A549 (cell line): ENCODE data around the gene ADAMTSL5. TPM values are rescaled to one million over a fixed set of nuclear protein-coding genes. Genes with fewer than 3 reads are reported as not detected.
A peak's percentile ranks its signal among the peaks of the same experiment; 100 is the strongest.

ENCODE experiments used
- ATAC-seq, 2 experiments: fragments of 200-7000 bp in 1 of 2; fragments of >200 bp in 1 of 2; cut with Nextera tagmentation in 1 of 2; cut with Tn5 transposase in 1 of 2; 3 replicates each; pipeline versions ENCODE4 v1.8.0 to v1.9.1; 2018 to 2020; ENCODE audit warnings: mild to moderate bottlenecking in 1 of 2, moderate library complexity in 1 of 2
- CTCF ChIA-PET: fragments of 300-600 bp; sonication (Branson Sonifier 250); formaldehyde crosslinking; extraction: SDS; loops from one replicate; lab custom pipeline; 2021; ENCODE audit warnings: antibody characterized with exemption, inconsistent platforms; lab: Yijun Ruan, JAX
- POLR2A ChIA-PET: fragments of 350-600 bp; formaldehyde crosslinking; extraction: SDS; loops from one replicate; lab custom pipeline; 2021; ENCODE audit warnings: antibody characterized with exemption, inconsistent platforms; lab: Yijun Ruan, JAX
- DNase-seq, 2 experiments: peaks; one replicate each; pipeline versions ENCODE4 v3.0.0 to v3.0.0-alpha.2; 2011 to 2016; ENCODE audit warnings: low read depth in 1 of 2, low spot score in 1 of 2
- FAIRE-seq: peaks from 2 replicates; lab custom pipeline; 2011; peaks lifted over from hg19 to GRCh38; lab: Jason Lieb, UNC
- H3K27ac ChIP-seq, 2 experiments: fragments of >200 bp; sonication (Bioruptor Twin); formaldehyde crosslinking; 3 replicates each; pipeline ENCODE4 v1.5.1; 2016 to 2017
- H3K4me1 ChIP-seq: fragments of >200 bp; sonication (Bioruptor Twin); formaldehyde crosslinking; 3 replicates; pipeline ENCODE4 v1.6.1; 2016
- H3K4me2 ChIP-seq: fragments of >200 bp; sonication (Bioruptor Twin); formaldehyde crosslinking; 3 replicates; pipeline ENCODE4 v1.6.1; 2016
- H3K4me3 ChIP-seq: fragments of >200 bp; sonication (Bioruptor Twin); formaldehyde crosslinking; 3 replicates; pipeline ENCODE4 v1.5.1; 2016
- H3K9me3 ChIP-seq: fragments of >200 bp; sonication (Bioruptor Twin); formaldehyde crosslinking; 3 replicates; pipeline ENCODE4 v1.6.1; 2016
- CBX8 ChIP-seq: fragments of 200-600 bp; sonication (generic); IDR thresholded peaks from 2 replicates; pipeline ENCODE4 v1.6.1; 2016
- EP300 ChIP-seq, 2 experiments: fragments of >200 bp; sonication (Bioruptor Twin); formaldehyde crosslinking; IDR thresholded peaks; 2 replicates in 1 of 2; 3 replicates in 1 of 2; pipeline ENCODE4 v1.6.1; 2016 to 2017
- ESRRA ChIP-seq: fragments of 150-350 bp; IDR thresholded peaks from 2 replicates; pipeline ENCODE4 v1.6.1; 2014; ENCODE audit warnings: mild to moderate bottlenecking, low read length, borderline replicate concordance
- FOSB ChIP-seq: fragments of 250-450 bp; sonication (Bioruptor Pico); IDR thresholded peaks from 2 replicates; pipeline ENCODE4 v1.5.0; 2020; ENCODE audit warnings: mild to moderate bottlenecking, moderate library complexity
- HOXB5 ChIP-seq: fragments of 250-450 bp; sonication (Bioruptor Pico); IDR thresholded peaks from 2 replicates; pipeline ENCODE4 v1.5.0; 2020; ENCODE audit warnings: mild to moderate bottlenecking, moderate library complexity
- MAX ChIP-seq: IDR thresholded peaks from 2 replicates; pipeline ENCODE4 v1.6.1; 2012
- MAZ ChIP-seq: fragments of 150-350 bp; IDR thresholded peaks from 2 replicates; pipeline ENCODE4 v1.6.1; 2014; ENCODE audit warnings: antibody characterized with exemption, low read depth, low read length, borderline replicate concordance
- MYC ChIP-seq: IDR thresholded peaks from 2 replicates; pipeline ENCODE4 v1.6.1; 2012; ENCODE audit warnings: mild to moderate bottlenecking, inconsistent platforms, low read length, improper control_type of control experiment, borderline replicate concordance
- NFE2L2 ChIP-seq: fragments of 150-350 bp; conservative IDR thresholded peaks from 2 replicates; pipeline ENCODE4 v1.6.1; 2014; ENCODE audit warnings: low read length
- POLR2AphosphoS2 ChIP-seq: conservative IDR thresholded peaks from 2 replicates; pipeline ENCODE4 v1.6.1; 2012; ENCODE audit warnings: low read length, improper control_type of control experiment, inconsistent platforms
- RARB ChIP-seq: fragments of 250-450 bp; sonication (Bioruptor Pico); IDR thresholded peaks from 2 replicates; pipeline ENCODE4 v1.8.0; 2021; ENCODE audit warnings: mild to moderate bottlenecking, moderate library complexity
- RCOR1 ChIP-seq: fragments of 150-350 bp; IDR thresholded peaks from 2 replicates; pipeline ENCODE4 v1.6.1; 2014; ENCODE audit warnings: antibody characterized with exemption, low read length, low read depth
- REST ChIP-seq: fragments of 200-600 bp; sonication (generic); IDR thresholded peaks from 2 replicates; pipeline ENCODE4 v1.6.1; 2016; ENCODE audit warnings: antibody characterized with exemption, mild to moderate bottlenecking, moderate library complexity
- RFX5 ChIP-seq: fragments of 450-650 bp; IDR thresholded peaks from 2 replicates; pipeline ENCODE4 v1.7.1; 2014; ENCODE audit warnings: antibody characterized with exemption, mild to moderate bottlenecking, moderate library complexity
- SREBF2 ChIP-seq: fragments of 450-650 bp; IDR thresholded peaks from 2 replicates; pipeline ENCODE4 v1.6.1; 2014; ENCODE audit warnings: mild to moderate bottlenecking, moderate library complexity
- TFCP2L1 ChIP-seq: fragments of 250-450 bp; sonication (Bioruptor Pico); IDR thresholded peaks from 2 replicates; pipeline ENCODE4 v1.5.0; 2021; ENCODE audit warnings: mild to moderate bottlenecking
- TP53 ChIP-seq: fragments of 250-450 bp; sonication (Bioruptor Pico); IDR thresholded peaks from 2 replicates; pipeline ENCODE4 v1.5.0; 2021; ENCODE audit warnings: mild to moderate bottlenecking, moderate library complexity
- ZC3H11A ChIP-seq: fragments of 450-650 bp; IDR thresholded peaks from 2 replicates; pipeline ENCODE4 v1.6.1; 2014; ENCODE audit warnings: antibody characterized with exemption, mild to moderate bottlenecking
- ZNF302 ChIP-seq: fragments of 250-450 bp; sonication (Bioruptor Pico); IDR thresholded peaks from 2 replicates; pipeline ENCODE4 v1.9.0; 2021; ENCODE audit warnings: inconsistent platforms, mild to moderate bottlenecking, moderate library complexity
- WGBS: methylation state at CpG from one replicate; pipeline ENCODE4 v1.1.6; 2017; ENCODE audit errors: missing lambda C conversion rate; 5-methylcytosine and 5-hydroxymethylcytosine counted together
- polyA plus RNA-seq, 4 experiments: library from polyadenylated mRNA; depleted of rRNA in 3 of 4; stranded (reverse); fragments of >200 nt; fragmentation: RNase III in 1 of 4; extraction: RNeasy Plus Mini Kit Qiagen cat#74134 plus additional on column Dnase treatment in 1 of 4; gene quantifications; 2 replicates in 3 of 4; 3 replicates in 1 of 4; pipeline ENCODE4 v1.2.3, GENCODE V29; 2011 to 2017
- TF ChIP-seq, protein P1 (sequence below): fragments of 450-650 bp; IDR thresholded peaks from 2 replicates; pipeline ENCODE4 v1.6.1; 2014; ENCODE audit warnings: antibody characterized with exemption
- TF ChIP-seq, protein P2 (sequence below): fragments of >200 bp; sonication (Bioruptor Twin); formaldehyde crosslinking; IDR thresholded peaks from 3 replicates; pipeline ENCODE4 v1.5.1; 2016

ADAMTSL5 gene
- polyA plus RNA-seq, 2 of the 4 experiments (the other 2 are of a cell fraction), result 1.4 to 3.0 TPM

GRCh38 chr19:1468274-1468820 lies 44.5 kb downstream of the ADAMTSL5 start:
- Histone ChIP-seq H3K27ac (peak overlapping the region in 1 of 2 experiments; percentile 87; a peak in 2 of 6 replicates), H3K9me3 (no peaks in the 10 kb centered on the region), H3K4me2 (peak overlapping the region; percentile 83), H3K4me3 (no peak overlapping the region), H3K4me1 (peaks cover 7% of the 10 kb centered on the region)
- no peak for TF ChIP-seq RARB
- no peak for TF ChIP-seq TP53
- TF ChIP-seq ESRRA, result no peak
- 84% methylated on average over 35 of the region's 49 CpGs for WGBS
- FAIRE-seq, result no peak
- DNase-seq, result no peak
- CTCF ChIA-PET, result interaction anchor here (1.0 to 1.8 kb wide), 4 partner anchors 11 to 23 kb away, joined by 3 to 11 read pairs (median 5); no protein-coding TSS in a partner anchor
- no peak for ATAC-seq
- POLR2A ChIA-PET, result interaction anchor here (2.0 kb wide), 1 partner anchor 23 kb away, joined by 5 read pairs; no protein-coding TSS in a partner anchor

DNA sequence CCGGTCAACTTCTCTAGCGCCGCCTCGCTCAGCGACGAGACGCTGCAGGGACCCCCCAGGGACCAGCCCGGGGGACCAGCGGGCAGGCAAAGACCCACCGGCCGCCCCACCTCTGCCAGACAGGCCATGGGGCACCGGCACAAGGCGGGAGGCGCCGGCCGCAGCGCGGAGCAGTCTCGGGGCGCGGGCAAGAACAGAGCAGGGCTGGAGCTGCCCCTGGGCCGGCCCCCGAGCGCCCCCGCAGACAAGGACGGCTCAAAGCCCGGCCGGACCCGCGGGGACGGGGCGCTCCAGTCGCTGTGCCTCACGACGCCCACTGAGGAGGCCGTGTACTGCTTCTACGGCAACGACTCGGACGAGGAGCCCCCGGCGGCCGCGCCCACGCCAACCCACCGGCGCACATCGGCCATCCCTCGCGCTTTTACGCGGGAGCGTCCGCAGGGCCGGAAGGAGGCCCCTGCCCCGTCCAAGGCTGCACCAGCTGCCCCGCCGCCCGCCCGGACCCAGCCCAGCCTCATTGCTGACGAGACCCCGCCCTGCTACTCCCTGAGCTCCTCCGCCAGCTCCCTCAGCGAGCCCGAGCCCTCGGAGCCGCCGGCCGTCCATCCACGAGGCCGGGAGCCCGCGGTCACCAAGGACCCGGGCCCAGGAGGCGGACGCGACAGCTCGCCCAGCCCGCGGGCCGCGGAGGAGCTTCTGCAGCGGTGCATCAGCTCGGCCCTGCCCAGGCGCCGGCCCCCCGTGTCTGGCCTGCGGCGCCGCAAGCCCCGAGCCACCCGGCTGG lies 45.1 kb downstream of the ADAMTSL5 start:
- TF ChIP-seq ZC3H11A, result no peak
- TF ChIP-seq TP53, result no peak
- TF ChIP-seq MAX, result no peak
- no peak for TF ChIP-seq ZNF302
- TF ChIP-seq POLR2AphosphoS2, result no peak
- no peak for TF ChIP-seq TFCP2L1 (CRISPR knock-in tag)
- TF ChIP-seq MYC, result no peak
- no peak for TF ChIP-seq HOXB5 (CRISPR knock-in tag)
- H3K4me2 ChIP-seq, result no peak overlapping the region
- POLR2A ChIA-PET, result interaction anchor here (2.0 kb wide), 1 partner anchor 23 kb away, joined by 5 read pairs; no protein-coding TSS in a partner anchor

GRCh38 chr19:1467215-1467489 lies 45.7 kb downstream of the ADAMTSL5 start:
- TF ChIP-seq POLR2AphosphoS2, result no peak
- no peak overlapping the region for H3K4me2 ChIP-seq
- peaks cover 7% of the 10 kb centered on the region for H3K4me1 ChIP-seq
- no peak for ATAC-seq
- H3K27ac ChIP-seq, result no peak overlapping the region
- WGBS, result no CpG with 5 or more reads among the region's 36 CpGs
- DNase-seq, result no peak
- FAIRE-seq, result no peak
- no peak overlapping the region for H3K4me3 ChIP-seq
- POLR2A ChIA-PET, result no interaction called here
- CTCF ChIA-PET, result interaction anchor here (1.0 to 2.1 kb wide), 2 partner anchors 10 to 15 kb away, joined by 3 to 6 read pairs; no protein-coding TSS in a partner anchor
- H3K9me3 ChIP-seq, result no peaks in the 10 kb centered on the region

More for the DNA sequence above, 45.1 kb downstream of the ADAMTSL5 start:
- no peak for ATAC-seq
- Histone ChIP-seq H3K9me3 (no peaks in the 10 kb centered on the region), H3K4me1 (peaks cover 7% of the 10 kb centered on the region), H3K4me3 (no peak overlapping the region), H3K27ac (no peak overlapping the region)
- DNase-seq, result no peak
- CTCF ChIA-PET, result interaction anchor here (1.0 to 1.8 kb wide), 3 partner anchors 11 to 21 kb away, joined by 3 to 11 read pairs (median 4); no protein-coding TSS in a partner anchor
- WGBS, result 96% methylated on average over 30 of the region's 92 CpGs
- no peak for FAIRE-seq

- Histone ChIP-seq H3K4me1 (peaks cover 7% of the 10 kb centered on the region), H3K4me2 (no peak overlapping the region), H3K9me3 (no peaks in the 10 kb centered on the region), H3K27ac (no peak overlapping the region), H3K4me3 (no peak overlapping the region)
- ATAC-seq, result no peak
- WGBS, result 87% methylated on average over 3 of the region's 70 CpGs
- POLR2A ChIA-PET, result interaction anchor here (1.1 kb wide), 1 partner anchor 14 kb away, joined by 3 read pairs; no protein-coding TSS in a partner anchor
- no peak for DNase-seq
- CTCF ChIA-PET, result interaction anchor here (0.9 to 2.1 kb wide), 6 partner anchors 9 to 48 kb away, joined by 3 to 7 read pairs (median 3); no protein-coding TSS in a partner anchor
- FAIRE-seq, result no peak
- TF ChIP-seq, protein P1, sequence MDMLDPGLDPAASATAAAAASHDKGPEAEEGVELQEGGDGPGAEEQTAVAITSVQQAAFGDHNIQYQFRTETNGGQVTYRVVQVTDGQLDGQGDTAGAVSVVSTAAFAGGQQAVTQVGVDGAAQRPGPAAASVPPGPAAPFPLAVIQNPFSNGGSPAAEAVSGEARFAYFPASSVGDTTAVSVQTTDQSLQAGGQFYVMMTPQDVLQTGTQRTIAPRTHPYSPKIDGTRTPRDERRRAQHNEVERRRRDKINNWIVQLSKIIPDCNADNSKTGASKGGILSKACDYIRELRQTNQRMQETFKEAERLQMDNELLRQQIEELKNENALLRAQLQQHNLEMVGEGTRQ, result no peak
- TF ChIP-seq RFX5 (no peak), EP300 (IDR thresholded peaks at IDR 0.05) (no peak), POLR2AphosphoS2 (no peak), MAZ (no peak), RCOR1 (no peak), FOSB (CRISPR knock-in tag) (no peak), SREBF2 (no peak), ZC3H11A (no peak), NFE2L2 (no peak), REST (no peak), CBX8 (no peak)
- TF ChIP-seq, protein P2, sequence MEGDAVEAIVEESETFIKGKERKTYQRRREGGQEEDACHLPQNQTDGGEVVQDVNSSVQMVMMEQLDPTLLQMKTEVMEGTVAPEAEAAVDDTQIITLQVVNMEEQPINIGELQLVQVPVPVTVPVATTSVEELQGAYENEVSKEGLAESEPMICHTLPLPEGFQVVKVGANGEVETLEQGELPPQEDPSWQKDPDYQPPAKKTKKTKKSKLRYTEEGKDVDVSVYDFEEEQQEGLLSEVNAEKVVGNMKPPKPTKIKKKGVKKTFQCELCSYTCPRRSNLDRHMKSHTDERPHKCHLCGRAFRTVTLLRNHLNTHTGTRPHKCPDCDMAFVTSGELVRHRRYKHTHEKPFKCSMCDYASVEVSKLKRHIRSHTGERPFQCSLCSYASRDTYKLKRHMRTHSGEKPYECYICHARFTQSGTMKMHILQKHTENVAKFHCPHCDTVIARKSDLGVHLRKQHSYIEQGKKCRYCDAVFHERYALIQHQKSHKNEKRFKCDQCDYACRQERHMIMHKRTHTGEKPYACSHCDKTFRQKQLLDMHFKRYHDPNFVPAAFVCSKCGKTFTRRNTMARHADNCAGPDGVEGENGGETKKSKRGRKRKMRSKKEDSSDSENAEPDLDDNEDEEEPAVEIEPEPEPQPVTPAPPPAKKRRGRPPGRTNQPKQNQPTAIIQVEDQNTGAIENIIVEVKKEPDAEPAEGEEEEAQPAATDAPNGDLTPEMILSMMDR, result no peak
Measured at GRCh38 chr19:1466461-1467214, 46.2 kb downstream of the ADAMTSL5 start.
